ENCODE data around the gene CPEB3.
"Not testable (repeated sequence)": the region's sequence is repeated elsewhere in the genome, so short reads cannot be mapped to it uniquely, and the experiment has no call there.

DNA sequence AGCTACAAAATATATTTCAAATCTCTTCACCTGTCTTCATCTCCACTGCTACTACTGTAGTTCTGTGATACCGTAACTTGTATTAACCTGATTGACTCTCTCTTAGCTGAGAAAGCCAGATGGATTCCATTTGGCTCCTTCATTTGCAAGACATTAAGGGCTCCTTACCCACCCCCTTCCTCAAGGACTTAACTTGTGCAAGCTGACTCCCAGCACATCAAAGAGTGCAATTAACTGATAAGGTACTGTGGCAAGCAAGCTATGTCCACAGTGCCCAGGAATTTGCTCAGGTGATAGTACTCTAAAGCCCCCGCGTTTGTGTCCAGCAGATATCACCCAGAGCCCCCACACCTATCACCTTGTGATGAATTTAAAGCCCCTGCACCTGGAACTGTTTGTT lies 257.8 kb downstream of the CPEB3 start:
- not testable (repeated sequence) for TF ChIP-seq POLR2A, POLR2AphosphoS5 (IDR thresholded peaks at IDR 0.05)
